H1 (cell line): ENCODE results near the gene ST6GALNAC5. TPM values are rescaled to one million over a fixed set of nuclear protein-coding genes. Genes with fewer than 3 reads are reported as not detected.

Experiments used
- CTCF ChIA-PET: fragments of 300-600 bp; sonication (Branson Sonifier 250); formaldehyde crosslinking; loops from one replicate; lab custom pipeline; 2021; ENCODE audit not compliant: partially characterized antibody; lab: Charles Lee
- POLR2A ChIA-PET: fragments of 300-600 bp; sonication (Branson Sonifier 250); formaldehyde crosslinking; loops from one replicate; lab custom pipeline; 2021; ENCODE audit warnings: inconsistent platforms; ENCODE audit not compliant: partially characterized antibody; lab: Charles Lee
- DNase-seq, 2 experiments: peaks; one replicate each; pipeline versions ENCODE4 v3.0.0 to v3.0.0-alpha.2; 2010 to 2022; ENCODE audit warnings: low spot score in 2 of 2, low read depth in 1 of 2, mixed read lengths in 1 of 2
- FAIRE-seq: peaks from 2 replicates; lab custom pipeline; 2011; peaks lifted over from hg19 to GRCh38; lab: Jason Lieb, UNC
- H2AFZ ChIP-seq: 2 replicates; pipeline ENCODE4 v1.8.1; 2012; ENCODE audit warnings: low read length, inconsistent platforms
- H2AK5ac ChIP-seq: 2 replicates; pipeline ENCODE4 v1.6.1; 2013; ENCODE audit warnings: low read depth, low read length
- H2BK120ac ChIP-seq: replicated peaks from 2 replicates; pipeline ENCODE3; 2013; ENCODE audit warnings: low read depth, low read length, inconsistent platforms
- H2BK12ac ChIP-seq: 2 replicates; pipeline ENCODE4 v1.6.1; 2013; ENCODE audit warnings: low read depth, low read length
- H2BK15ac ChIP-seq: 2 replicates; pipeline ENCODE4 v1.6.1; 2013; ENCODE audit warnings: low read length
- H2BK20ac ChIP-seq: 2 replicates; pipeline ENCODE4 v1.6.1; 2013; ENCODE audit warnings: low read length
- H2BK5ac ChIP-seq: 2 replicates; pipeline ENCODE4 v1.6.1; 2013; ENCODE audit warnings: low read depth, low read length
- H3K14ac ChIP-seq: 2 replicates; pipeline ENCODE4 v1.6.1; 2013; ENCODE audit warnings: inconsistent platforms; ENCODE audit not compliant: insufficient read length
- H3K18ac ChIP-seq: 2 replicates; pipeline ENCODE4 v1.6.1; 2013; ENCODE audit warnings: low read length; ENCODE audit errors: extremely low read depth
- H3K23ac ChIP-seq: 2 replicates; pipeline ENCODE4 v1.6.1; 2013; ENCODE audit warnings: inconsistent platforms; ENCODE audit not compliant: insufficient read length
- H3K23me2 ChIP-seq: 2 replicates; pipeline ENCODE4 v1.6.1; 2013; ENCODE audit warnings: low read depth, low read length
- H3K27ac ChIP-seq: 2 replicates; pipeline ENCODE4 v1.6.1; 2011; ENCODE audit warnings: low read depth, low read length, inconsistent platforms
- H3K27me3 ChIP-seq, 4 experiments: replicated peaks in 1 of 4; 1 replicate in 1 of 4; 2 replicates in 3 of 4; pipeline versions ENCODE4 v1.6.1 to v1.8.1; 2011 to 2013; ENCODE audit warnings: low read length in 3 of 4, mild to moderate bottlenecking in 3 of 4, inconsistent platforms in 2 of 4, mixed read lengths in 2 of 4, moderate library complexity in 1 of 4; ENCODE audit not compliant: control insufficient read depth in 3 of 4, insufficient read depth in 3 of 4; ENCODE audit errors: extremely low read depth in 1 of 4
- H3K36me3 ChIP-seq, 4 experiments: 2 replicates each; pipeline versions ENCODE4 v1.6.1 to v1.8.1; 2011 to 2013; ENCODE audit warnings: mild to moderate bottlenecking in 4 of 4, low read length in 3 of 4, moderate library complexity in 2 of 4, control low read depth in 1 of 4, inconsistent platforms in 1 of 4; ENCODE audit not compliant: insufficient read depth in 4 of 4, control insufficient read depth in 2 of 4
- H3K4ac ChIP-seq: replicated peaks from 2 replicates; pipeline ENCODE3; 2013; ENCODE audit warnings: low read length, low read depth, mixed read lengths, inconsistent platforms; ENCODE audit not compliant: insufficient read length
- H3K4me1 ChIP-seq, 4 experiments: replicated peaks in 1 of 4; 1 replicate in 1 of 4; 2 replicates in 3 of 4; pipeline versions ENCODE4 v1.6.1 to v1.8.1; 2011 to 2013; ENCODE audit warnings: low read length in 3 of 4, inconsistent platforms in 2 of 4, mixed read lengths in 1 of 4; ENCODE audit not compliant: insufficient read depth in 4 of 4, control insufficient read depth in 3 of 4
- H3K4me2 ChIP-seq, 2 experiments: 2 replicates each; pipeline versions ENCODE4 v1.6.1 to v1.8.1; 2011 to 2013; ENCODE audit warnings: low read depth in 2 of 2, low read length in 2 of 2, control low read depth in 1 of 2, inconsistent platforms in 1 of 2, mild to moderate bottlenecking in 1 of 2; ENCODE audit not compliant: insufficient read depth in 1 of 2
- H3K4me3 ChIP-seq, 4 experiments: fragments of 200-600, 300-600 bp in 1 of 4; sonication (generic), shearing (Covaris generic), sonication (Bioruptor Twin) in 1 of 4; 2 replicates each; pipeline versions ENCODE4 v1.5.1 to v1.8.1; 2011 to 2016; ENCODE audit warnings: low read length in 4 of 4, low read depth in 3 of 4, control low read depth in 2 of 4, inconsistent platforms in 2 of 4, mild to moderate bottlenecking in 2 of 4, mixed read lengths in 1 of 4, moderate library complexity in 1 of 4; ENCODE audit not compliant: insufficient read depth in 2 of 4; ENCODE audit errors: extremely low read depth in 1 of 4
- H3K56ac ChIP-seq: replicated peaks from 2 replicates; pipeline ENCODE3; 2013; ENCODE audit warnings: low read depth, mild to moderate bottlenecking, mixed read lengths, low read length, inconsistent platforms; ENCODE audit not compliant: insufficient read length
- H3K79me1 ChIP-seq: 2 replicates; pipeline ENCODE4 v1.6.1; 2013; ENCODE audit warnings: low read depth, low read length, control low read depth
- H3K79me2 ChIP-seq, 2 experiments: 2 replicates each; pipeline versions ENCODE4 v1.6.1 to v1.8.1; 2012 to 2013; ENCODE audit warnings: low read length in 2 of 2, mild to moderate bottlenecking in 2 of 2, inconsistent platforms in 1 of 2; ENCODE audit not compliant: insufficient read depth in 2 of 2, control insufficient read depth in 1 of 2
- H3K9ac ChIP-seq, 4 experiments: replicated peaks in 1 of 4; 1 replicate in 1 of 4; 2 replicates in 3 of 4; pipeline versions ENCODE4 v1.6.1 to v1.8.1; 2011 to 2013; ENCODE audit warnings: low read depth in 3 of 4, low read length in 3 of 4, control low read depth in 2 of 4, mild to moderate bottlenecking in 2 of 4, moderate library complexity in 2 of 4, inconsistent platforms in 1 of 4; ENCODE audit errors: extremely low read depth in 1 of 4
- H3K9me3 ChIP-seq, 2 experiments: 2 replicates each; pipeline versions ENCODE4 v1.6.1 to v1.8.1; 2012 to 2013; ENCODE audit warnings: mild to moderate bottlenecking in 2 of 2, moderate library complexity in 2 of 2, control low read depth in 1 of 2, inconsistent platforms in 1 of 2, low read depth in 1 of 2, low read length in 1 of 2, mixed read lengths in 1 of 2; ENCODE audit not compliant: insufficient read depth in 2 of 2
- H4K20me1 ChIP-seq, 2 experiments: replicated peaks in 1 of 2; 2 replicates each; pipeline versions ENCODE3 to v1.8.1; 2011 to 2013; ENCODE audit warnings: inconsistent platforms in 2 of 2, low read length in 2 of 2, mild to moderate bottlenecking in 1 of 2; ENCODE audit not compliant: insufficient read depth in 2 of 2, control insufficient read depth in 1 of 2
- H4K5ac ChIP-seq: 2 replicates; pipeline ENCODE4 v1.6.1; 2013; ENCODE audit warnings: low read length, low read depth, mixed read lengths, inconsistent platforms; ENCODE audit not compliant: insufficient read length
- H4K8ac ChIP-seq: 2 replicates; pipeline ENCODE4 v1.8.0; 2013; ENCODE audit warnings: mild to moderate bottlenecking, moderate library complexity, low read length, inconsistent platforms; ENCODE audit not compliant: insufficient read depth; ENCODE audit errors: extremely low read depth
- H4K91ac ChIP-seq: replicated peaks from 2 replicates; pipeline ENCODE3; 2013; ENCODE audit warnings: low read length, mixed read lengths, inconsistent platforms; ENCODE audit not compliant: insufficient read length
- NRF1 ChIP-seq: IDR thresholded peaks from 2 replicates; pipeline ENCODE4 v1.6.1; 2011; ENCODE audit warnings: mild to moderate bottlenecking, low read depth, low read length, improper control_type of control experiment
- RAD21 ChIP-seq, 2 experiments: IDR thresholded peaks in 1 of 2; conservative IDR thresholded peaks in 1 of 2; 2 replicates each; pipeline ENCODE4 v1.6.1; 2011; ENCODE audit warnings: low read depth in 2 of 2, low read length in 2 of 2, improper control_type of control experiment in 1 of 2, inconsistent platforms in 1 of 2, mild to moderate bottlenecking in 1 of 2, moderate library complexity in 1 of 2
- WGBS, 2 experiments: shearing (Covaris generic) in 1 of 2; methylation state at CpG; one replicate each; pipeline versions ENCODE4 v1.1.6 to v1.1.7; 2013 to 2015; ENCODE audit warnings: low lambda C conversion rate in 2 of 2, mixed read lengths in 2 of 2, inconsistent platforms in 1 of 2, low coverage in 1 of 2, missing lambda C conversion rate in 1 of 2; ENCODE audit not compliant: insufficient replicate concordance in 2 of 2, insufficient coverage in 1 of 2, insufficient read length in 1 of 2; ENCODE audit errors: extremely low coverage in 1 of 2, missing lambda C conversion rate in 1 of 2; 5-methylcytosine and 5-hydroxymethylcytosine counted together
- polyA plus RNA-seq, 7 experiments: library from polyadenylated mRNA; depleted of rRNA in 3 of 7; stranded (reverse) in 5 of 7; unstranded in 2 of 7; fragments of >200 nt in 5 of 7; fragments of 200-250 nt in 2 of 7; gene quantifications; 1 replicate in 5 of 7; 2 replicates in 1 of 7; 4 replicates in 1 of 7; pipeline versions ENCODE4 v1.2.1 to v1.2.3, GENCODE V29; 2011 to 2013; ENCODE audit warnings: missing spikeins in 2 of 7, mixed read lengths in 2 of 7
- total RNA-seq: library from RNA; stranded (reverse); fragmentation: NEBNext Ultra II Directional; extraction: Animal tissue kit (Norgen Biotek cat#: 25700); gene quantifications from 2 replicates; pipeline ENCODE4 v1.2.1, GENCODE V29; 2021
- TF ChIP-seq, protein P1 (sequence below), 3 experiments: IDR thresholded peaks; 1 replicate in 2 of 3; 2 replicates in 1 of 3; pipeline versions ENCODE4 v1.5.1 to v1.6.1; 2011; ENCODE audit warnings: low read length in 3 of 3, mild to moderate bottlenecking in 3 of 3, inconsistent platforms in 2 of 3, low read depth in 1 of 3, moderate library complexity in 1 of 3; ENCODE audit not compliant: insufficient read depth in 1 of 3; ENCODE audit errors: control extremely low read depth in 1 of 3

The ST6GALNAC5 gene
- total and polyA plus RNA-seq, 2 of the 8 experiments (the other 6 are each of a cell fraction or from before 2014, with no cell fraction given), result 6.2 to 7.3 TPM

GRCh38 chr1:76901158-76901767 is 34.0 kb downstream of the ST6GALNAC5 start:
- Histone ChIP-seq H3K18ac (no peak overlapping the region), H3K79me2 (no peaks in the 10 kb centered on the region), H2AFZ (no peak overlapping the region), H3K27ac (no peak overlapping the region), H3K9me3 (no peaks in the 10 kb centered on the region), H4K8ac (no peak overlapping the region), H4K91ac (no peak overlapping the region), H2BK5ac (no peak overlapping the region), H3K9ac (no peak overlapping the region), H3K27me3 (no peaks in the 10 kb centered on the region), H3K56ac (no peak overlapping the region), H3K4me1 (no peaks in the 10 kb centered on the region), H2BK120ac (no peak overlapping the region), H3K4me2 (no peak overlapping the region), H4K5ac (no peak overlapping the region), H2BK20ac (no peak overlapping the region), H3K23me2 (no peaks in the 10 kb centered on the region), H4K20me1 (no peaks in the 10 kb centered on the region), H2AK5ac (no peak overlapping the region), H3K79me1 (no peaks in the 10 kb centered on the region), H3K23ac (no peak overlapping the region), H2BK15ac (no peak overlapping the region)
- POLR2A ChIA-PET, result no interaction called here
- DNase-seq, result peak; percentile 19 to 54
- TF ChIP-seq NRF1, result no peak
- TF ChIP-seq, protein P1, sequence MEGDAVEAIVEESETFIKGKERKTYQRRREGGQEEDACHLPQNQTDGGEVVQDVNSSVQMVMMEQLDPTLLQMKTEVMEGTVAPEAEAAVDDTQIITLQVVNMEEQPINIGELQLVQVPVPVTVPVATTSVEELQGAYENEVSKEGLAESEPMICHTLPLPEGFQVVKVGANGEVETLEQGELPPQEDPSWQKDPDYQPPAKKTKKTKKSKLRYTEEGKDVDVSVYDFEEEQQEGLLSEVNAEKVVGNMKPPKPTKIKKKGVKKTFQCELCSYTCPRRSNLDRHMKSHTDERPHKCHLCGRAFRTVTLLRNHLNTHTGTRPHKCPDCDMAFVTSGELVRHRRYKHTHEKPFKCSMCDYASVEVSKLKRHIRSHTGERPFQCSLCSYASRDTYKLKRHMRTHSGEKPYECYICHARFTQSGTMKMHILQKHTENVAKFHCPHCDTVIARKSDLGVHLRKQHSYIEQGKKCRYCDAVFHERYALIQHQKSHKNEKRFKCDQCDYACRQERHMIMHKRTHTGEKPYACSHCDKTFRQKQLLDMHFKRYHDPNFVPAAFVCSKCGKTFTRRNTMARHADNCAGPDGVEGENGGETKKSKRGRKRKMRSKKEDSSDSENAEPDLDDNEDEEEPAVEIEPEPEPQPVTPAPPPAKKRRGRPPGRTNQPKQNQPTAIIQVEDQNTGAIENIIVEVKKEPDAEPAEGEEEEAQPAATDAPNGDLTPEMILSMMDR (IDR thresholded peaks at IDR 0.05; ENCODE audit: control extremely low read depth in 1 of 3, insufficient read depth in 1 of 3, low read depth in 1 of 3, low read length in 3 of 3), result peak; percentile 74 to 96 (median 75)
- peak; percentile 87 for TF ChIP-seq RAD21 (IDR thresholded peaks at IDR 0.05 in 1 of 2, conservative IDR thresholded peaks at IDR 0.05 in 1 of 2; ENCODE audit: low read depth in 2 of 2, low read length in 2 of 2)
- TF ChIP-seq, all 59 proteins: peak for 2
- CTCF ChIA-PET, result interaction anchor here (0.7 kb wide), 1 partner anchor 143 kb away, joined by 3 read pairs; no protein-coding TSS in a partner anchor
- H3K4me3 ChIP-seq, result no peak overlapping the region
- H2BK12ac ChIP-seq, result no peak overlapping the region
- no peaks in the 10 kb centered on the region; a peak in 1 of 8 replicates for H3K36me3 ChIP-seq
- no peak overlapping the region for H3K4ac ChIP-seq
- FAIRE-seq, result peak; percentile 96
- 91% methylated on average over 2 of the region's 2 CpGs; no CpG with 5 or more reads in 1 of the 2 experiments for WGBS, 2 experiments
- no peak overlapping the region for H3K14ac ChIP-seq
